Embryonic facial prominence (tissue), 1 donor: ENCODE measurements around the gene PAFAH1B1.
A peak's percentile ranks its signal among the peaks of the same experiment; 100 is the strongest.
"Not testable (repeated sequence)": the region's sequence is repeated elsewhere in the genome, so short reads cannot be mapped to it uniquely, and the experiment has no call there.

Experiments used
- DNase-seq: peaks from one replicate; pipeline ENCODE4 v3.0.0-alpha.2; 2016; ENCODE audit errors: extremely low spot score

Gene PAFAH1B1

GRCh38 chr17:2592971-2593820, at the start of gene PAFAH1B1:
Gene PAFAH1B1 (plus strand): TSS chr17:2593654. CDS start chr17:2638289, 44,635 bp downstream.
- DNase-seq, result peak; percentile 81

DNA sequence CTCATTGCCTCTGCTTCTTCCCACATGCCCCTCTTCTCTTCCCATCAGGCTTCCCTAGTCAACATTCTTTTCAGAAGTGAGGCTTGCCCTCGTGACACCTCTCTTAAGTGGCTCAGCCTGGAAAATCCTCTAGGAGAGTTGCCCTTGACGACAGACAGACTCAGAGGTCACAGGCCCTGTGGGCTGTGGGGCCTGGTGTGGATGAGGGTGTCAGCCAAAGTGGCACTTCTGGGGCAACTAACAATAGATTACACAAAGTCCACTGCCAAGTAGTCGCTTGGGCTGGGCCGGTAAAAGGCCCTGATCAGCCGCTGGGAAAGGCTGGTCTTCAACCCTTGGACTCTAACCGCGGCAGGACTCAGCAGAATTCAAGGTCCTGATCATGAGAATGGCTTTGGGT, 48.1 kb upstream of the PAFAH1B1 start:
- no peak for DNase-seq

DNA sequence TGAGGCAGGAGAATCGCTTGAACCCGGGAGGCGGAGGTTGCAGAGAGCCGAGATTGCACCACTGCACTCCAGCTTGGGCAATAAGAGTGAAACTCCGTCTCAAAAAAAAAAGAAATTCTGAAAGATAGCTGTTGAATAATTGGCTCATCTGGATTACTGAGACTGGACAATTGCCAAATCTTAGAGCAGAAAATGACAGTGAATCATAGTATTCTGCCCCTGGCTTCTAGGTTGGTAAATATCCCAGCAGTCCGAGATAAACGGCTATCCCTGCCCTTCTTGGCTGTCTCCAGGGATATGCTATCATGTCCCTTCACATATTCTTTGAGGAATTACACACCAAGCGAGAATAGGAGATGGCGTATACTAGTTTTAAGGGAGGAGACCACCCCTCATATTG, 46.3 kb upstream of the PAFAH1B1 start:
- no peak for DNase-seq

GRCh38 chr17:2548026-2548425, 45.4 kb upstream of the PAFAH1B1 start:
- DNase-seq, result not testable (repeated sequence)

DNA sequence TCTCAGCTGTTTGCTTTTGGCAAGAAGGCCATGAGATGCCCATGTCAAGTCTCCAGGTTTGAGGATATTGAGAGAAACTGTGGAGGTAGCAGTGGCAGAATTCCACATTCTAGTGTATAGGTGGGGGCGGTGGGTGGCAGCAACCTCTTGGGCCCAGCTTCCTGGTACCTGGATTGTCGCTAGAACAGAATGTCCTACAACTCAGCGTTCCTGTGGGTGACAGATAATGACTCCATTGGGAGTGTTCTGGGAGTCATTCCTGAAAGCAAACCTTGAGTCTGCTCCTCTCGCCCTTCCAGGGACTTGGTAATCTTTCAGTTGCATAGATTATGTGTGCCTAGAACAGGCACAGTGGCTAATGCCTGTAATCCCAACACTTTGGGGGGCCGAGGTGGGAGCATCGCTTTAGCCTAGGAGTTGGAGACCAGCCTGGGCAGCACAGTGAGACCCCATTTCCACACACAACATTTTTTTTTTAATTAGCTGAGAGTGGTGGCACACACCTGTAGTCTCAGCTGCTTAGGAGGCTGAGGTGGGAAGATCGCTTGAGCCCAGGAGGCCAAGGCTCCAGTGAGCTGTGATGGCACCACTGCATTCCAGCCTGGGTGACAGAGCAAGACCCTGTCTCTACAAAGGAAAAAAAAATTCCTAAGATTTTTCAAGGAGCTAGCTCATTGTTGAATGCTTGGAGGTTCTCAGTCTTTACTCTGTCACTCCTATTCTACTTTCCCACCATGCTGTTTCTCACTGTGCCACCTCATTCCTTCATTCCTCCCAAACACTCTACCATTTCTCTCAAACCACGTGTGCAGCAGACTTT, 43.9 kb upstream of the PAFAH1B1 start:
- no peak for DNase-seq

DNA sequence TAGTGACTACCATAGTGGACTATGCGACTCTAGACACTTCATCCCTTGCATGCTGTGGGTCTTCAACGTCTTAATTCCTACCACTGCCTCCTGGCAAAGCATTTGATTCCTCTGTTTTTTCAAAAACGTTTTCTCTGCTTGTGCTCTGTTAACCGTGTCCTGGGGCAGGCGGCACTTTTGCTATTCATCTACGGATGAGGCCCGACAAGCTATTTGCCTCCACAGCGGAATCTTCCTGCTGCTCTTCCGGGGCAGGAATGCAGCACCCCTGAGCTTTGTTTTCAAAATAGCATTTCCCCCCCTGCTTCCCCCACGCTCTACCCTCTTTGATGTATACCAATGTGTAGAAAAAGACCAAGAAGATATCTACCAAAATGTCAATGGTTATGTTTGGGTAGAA, 42.0 kb upstream of the PAFAH1B1 start:
- DNase-seq, result no peak

GRCh38 chr17:2551928-2552327, 41.5 kb upstream of the PAFAH1B1 start:
- DNase-seq, result no peak

- no peak for DNase-seq
Observed at GRCh38 chr17:2560658-2561057, 32.8 kb upstream of the PAFAH1B1 start.

DNA sequence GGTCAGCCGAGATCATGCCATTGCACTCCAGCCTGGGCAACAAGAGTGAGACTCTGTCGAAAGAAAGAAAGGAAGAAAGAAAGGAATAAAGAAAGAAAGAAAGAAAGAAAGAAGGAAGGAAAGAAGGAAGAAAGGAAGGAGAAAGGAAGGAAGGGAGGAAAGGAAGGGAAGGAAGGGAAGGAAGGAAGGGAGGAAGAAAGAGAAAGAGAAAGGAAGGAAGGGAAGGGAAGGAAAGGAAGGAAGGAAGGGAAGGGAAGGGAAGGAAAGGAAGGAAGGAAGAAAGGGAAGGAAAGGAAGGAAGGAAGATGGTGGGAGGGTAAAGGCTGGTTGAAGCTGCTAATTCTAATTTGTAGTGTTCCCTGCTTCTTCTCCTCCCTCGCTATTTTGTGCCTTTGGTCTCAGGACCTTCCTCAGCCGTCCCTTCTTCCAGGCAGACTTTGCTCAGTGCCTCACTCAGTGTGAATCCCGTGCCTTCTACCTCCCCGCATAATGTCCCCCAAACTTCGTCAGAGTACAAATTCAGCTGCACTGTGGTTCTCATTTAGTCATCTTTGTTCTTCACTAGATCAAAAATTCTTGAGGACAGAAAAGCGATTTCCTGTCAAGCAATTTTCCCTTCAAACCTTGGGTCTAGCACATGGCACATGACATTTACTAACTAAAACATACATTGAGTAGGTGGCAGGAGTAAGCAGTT, 31.1 kb upstream of the PAFAH1B1 start:
- DNase-seq, result no peak

- no peak for DNase-seq
Observed at GRCh38 chr17:2563061-2563460, 30.4 kb upstream of the PAFAH1B1 start.

- no peak for DNase-seq
Observed at GRCh38 chr17:2563543-2563942, 29.9 kb upstream of the PAFAH1B1 start.

GRCh38 chr17:2564877-2565276, 28.6 kb upstream of the PAFAH1B1 start:
- no peak for DNase-seq

- no peak for DNase-seq
Observed at GRCh38 chr17:2566056-2566455, 27.4 kb upstream of the PAFAH1B1 start.

GRCh38 chr17:2571523-2572303, 21.7 kb upstream of the PAFAH1B1 start:
- no peak for DNase-seq

GRCh38 chr17:2572304-2572609, 21.2 kb upstream of the PAFAH1B1 start:
- not testable (repeated sequence) for DNase-seq

DNA sequence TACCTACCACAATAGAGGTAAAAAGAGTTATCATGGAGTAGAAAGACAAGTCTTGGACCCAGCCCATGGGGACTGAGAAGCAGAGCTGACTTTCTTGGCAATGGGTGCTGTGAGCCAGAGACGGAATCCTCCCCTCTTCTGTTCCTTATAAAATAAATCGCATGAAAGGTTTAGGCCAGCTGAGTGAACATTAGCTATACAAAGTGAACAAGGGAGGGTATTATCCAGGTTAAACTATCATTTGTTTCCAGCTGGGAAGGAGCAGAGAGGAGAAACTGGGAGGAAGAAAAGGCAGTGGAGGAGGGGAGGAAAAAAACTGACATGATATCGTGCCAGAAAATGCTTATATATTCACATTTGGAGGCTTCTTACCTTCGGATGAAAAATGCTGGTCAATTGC, 13.3 kb upstream of the PAFAH1B1 start:
- no peak for DNase-seq

- DNase-seq, result no peak
Observed at GRCh38 chr17:2580661-2581060, 12.8 kb upstream of the PAFAH1B1 start.

DNA sequence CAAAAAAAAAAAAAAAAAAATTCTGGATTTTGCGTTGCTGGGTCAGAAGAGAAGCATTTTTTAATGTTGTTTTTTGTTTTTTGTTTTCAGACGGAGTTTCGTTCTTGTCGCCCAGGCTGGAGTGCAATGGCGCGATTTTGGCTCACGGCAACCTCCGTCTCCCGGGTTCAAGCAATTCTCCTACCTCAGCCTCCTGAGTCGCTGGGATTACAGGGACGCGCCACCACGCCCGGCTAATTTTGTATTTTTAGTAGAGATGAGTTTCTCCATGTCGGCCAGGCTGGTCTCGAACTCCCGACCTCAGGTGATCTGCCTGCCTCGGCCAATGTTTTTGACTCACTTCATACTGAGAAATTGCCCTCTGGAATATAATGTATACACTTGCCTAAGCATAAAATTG, 11.0 kb upstream of the PAFAH1B1 start:
- DNase-seq, result no peak

GRCh38 chr17:2591040-2591640, 2.3 kb upstream of the PAFAH1B1 start:
- DNase-seq, result no peak

- DNase-seq, result peak; percentile 55
Observed at GRCh38 chr17:2593821-2594721, 617 bp downstream of the PAFAH1B1 start.
